ENCODE data around the gene AQP12B. TPM values are rescaled to one million over a fixed set of nuclear protein-coding genes. Genes with fewer than 3 reads are reported as not detected.
A peak's percentile ranks its signal among the peaks of the same experiment; 100 is the strongest.

Gene AQP12B
- polyA plus RNA-seq, 1 donor from 2014 or later: not detected

- Histone ChIP-seq H3K27me3 (ENCODE audit: insufficient read depth, low read depth, low read length) (no peaks in the 10 kb centered on the region), H3K36me3 (ENCODE audit: insufficient read depth, low read length) (no peaks in the 10 kb centered on the region), H4K20me1 (ENCODE audit: insufficient read depth) (no peaks in the 10 kb centered on the region), H3K4me3 (ENCODE audit: low read length) (no peak overlapping the region), H3F3A (ENCODE audit: insufficient read depth, low read length, poor library complexity, severe bottlenecking) (no peaks in the 10 kb centered on the region), H3K9me3 (ENCODE audit: low read length) (no peaks in the 10 kb centered on the region), H2AFZ (ENCODE audit: low read depth, low read length) (no peak overlapping the region), H3K9me2 (ENCODE audit: insufficient read depth, low read length) (no peaks in the 10 kb centered on the region), H3K27ac (ENCODE audit: low read length) (no peak overlapping the region), H3K9ac (ENCODE audit: low read length) (no peak overlapping the region), H3K4me2 (ENCODE audit: low read length) (no peak overlapping the region), H3K79me2 (replicated peaks; ENCODE audit: insufficient read depth, low read length) (no peaks in the 10 kb centered on the region)
- TF ChIP-seq EZH2 (IDR thresholded peaks at IDR 0.05; ENCODE audit: borderline replicate concordance, insufficient read depth, low read length, poor library complexity, severe bottlenecking) (no peak), SMC3 (conservative IDR thresholded peaks at IDR 0.05; ENCODE audit: poor library complexity) (no peak)
Observed at GRCh38 chr2:240723851-240724250, 41.2 kb upstream of the AQP12B start.

- no peak overlapping the region for H3K4me3 ChIP-seq (ENCODE audit: low read length)
- H4K20me1 ChIP-seq (ENCODE audit: insufficient read depth): no peaks in the 10 kb centered on the region
- H3K36me3 ChIP-seq (ENCODE audit: insufficient read depth, low read length): no peaks in the 10 kb centered on the region
- TF ChIP-seq SMC3 (conservative IDR thresholded peaks at IDR 0.05; ENCODE audit: poor library complexity) (no peak), POLR2AphosphoS5 (IDR thresholded peaks at IDR 0.05) (peak; percentile 1)
- no peak overlapping the region for H3K4me2 ChIP-seq (ENCODE audit: low read length)
- H3K27ac ChIP-seq (ENCODE audit: low read length): no peak overlapping the region
- no peaks in the 10 kb centered on the region for H3K9me2 ChIP-seq (ENCODE audit: insufficient read depth, low read length)
- no peak overlapping the region for H3K9ac ChIP-seq (ENCODE audit: low read length)
- H3K79me2 ChIP-seq (replicated peaks; ENCODE audit: insufficient read depth, low read length): no peaks in the 10 kb centered on the region
- no peaks in the 10 kb centered on the region for H3K9me3 ChIP-seq (ENCODE audit: low read length)
- H3F3A ChIP-seq (ENCODE audit: insufficient read depth, low read length, poor library complexity, severe bottlenecking): no peaks in the 10 kb centered on the region
- H3K27me3 ChIP-seq (ENCODE audit: insufficient read depth, low read depth, low read length): no peaks in the 10 kb centered on the region
- H2AFZ ChIP-seq (ENCODE audit: low read depth, low read length): no peak overlapping the region
Observed at GRCh38 chr2:240722796-240723735, 40.4 kb upstream of the AQP12B start.

- no peak overlapping the region for H2AFZ ChIP-seq (ENCODE audit: low read depth, low read length)
- no peaks in the 10 kb centered on the region for H3K9me3 ChIP-seq (ENCODE audit: low read length)
- TF ChIP-seq CTCF (IDR thresholded peaks at IDR 0.05; ENCODE audit: poor library complexity, severe bottlenecking) (no peak), TAF1 (IDR thresholded peaks at IDR 0.05; ENCODE audit: low read depth) (no peak), MXI1 (conservative IDR thresholded peaks at IDR 0.05; ENCODE audit: poor library complexity, severe bottlenecking) (no peak), REST (IDR thresholded peaks at IDR 0.05; ENCODE audit: borderline replicate concordance) (no peak), EP300 (conservative IDR thresholded peaks at IDR 0.05; ENCODE audit: poor library complexity, severe bottlenecking) (no peak), POLR2AphosphoS5 (IDR thresholded peaks at IDR 0.05) (no peak), RAD21 (conservative IDR thresholded peaks at IDR 0.05) (no peak), SMC3 (conservative IDR thresholded peaks at IDR 0.05; ENCODE audit: poor library complexity) (no peak), EZH2 (IDR thresholded peaks at IDR 0.05; ENCODE audit: borderline replicate concordance, insufficient read depth, low read length, poor library complexity, severe bottlenecking) (no peak)
- H4K20me1 ChIP-seq (ENCODE audit: insufficient read depth): no peaks in the 10 kb centered on the region
- H3K9ac ChIP-seq (ENCODE audit: low read length): no peak overlapping the region
- no peaks in the 10 kb centered on the region for H3K27me3 ChIP-seq (ENCODE audit: insufficient read depth, low read depth, low read length)
- no peaks in the 10 kb centered on the region for H3K79me2 ChIP-seq (replicated peaks; ENCODE audit: insufficient read depth, low read length)
- no peak overlapping the region for H3K4me3 ChIP-seq (ENCODE audit: low read length)
- H3K27ac ChIP-seq (ENCODE audit: low read length): no peak overlapping the region
- no peaks in the 10 kb centered on the region for H3F3A ChIP-seq (ENCODE audit: insufficient read depth, low read length, poor library complexity, severe bottlenecking)
- H3K4me2 ChIP-seq (ENCODE audit: low read length): no peak overlapping the region
- H3K9me2 ChIP-seq (ENCODE audit: insufficient read depth, low read length): no peaks in the 10 kb centered on the region
- H3K36me3 ChIP-seq (ENCODE audit: insufficient read depth, low read length): no peaks in the 10 kb centered on the region
Observed at GRCh38 chr2:240722376-240722775, 39.7 kb upstream of the AQP12B start.
